GM19328 (cell line): ENCODE results near the gene SLFN14.
"Not testable (repeated sequence)": the region's sequence is repeated elsewhere in the genome, so short reads cannot be mapped to it uniquely, and the experiment has no call there.

Experiments
- ATAC-seq: cut with Tn5 transposase; IDR thresholded peaks from one replicate; pipeline ENCODE4 v1.9.1; 2021; ENCODE audit warnings: mild to moderate bottlenecking, moderate library complexity; ENCODE audit not compliant: unreplicated experiment

Gene SLFN14

DNA sequence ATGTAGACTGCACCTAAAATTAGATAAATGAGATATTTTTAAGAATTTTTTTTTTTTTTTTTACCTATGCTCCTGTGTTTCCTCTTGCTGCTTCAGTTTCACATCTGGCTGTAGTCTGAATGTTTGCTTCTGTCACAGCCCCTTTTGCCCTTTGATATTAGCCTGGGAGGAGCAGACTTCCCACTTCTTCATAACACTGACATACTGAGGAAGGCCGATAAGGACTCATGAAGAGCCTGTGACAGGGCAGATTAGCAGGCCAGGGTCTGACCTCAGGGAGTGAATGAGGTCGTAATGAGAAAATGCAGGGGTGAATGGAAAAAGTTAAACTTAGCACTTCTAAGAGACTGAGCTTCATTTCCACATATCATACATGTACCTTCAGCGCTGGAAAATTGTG, at the start of gene SLFN14:
Gene SLFN14, minus strand, starts transcription at position 117 of the 400 bp plus-strand sequence. CDS start 2,757 bp downstream, outside the sequence.
- ATAC-seq: no peak

DNA sequence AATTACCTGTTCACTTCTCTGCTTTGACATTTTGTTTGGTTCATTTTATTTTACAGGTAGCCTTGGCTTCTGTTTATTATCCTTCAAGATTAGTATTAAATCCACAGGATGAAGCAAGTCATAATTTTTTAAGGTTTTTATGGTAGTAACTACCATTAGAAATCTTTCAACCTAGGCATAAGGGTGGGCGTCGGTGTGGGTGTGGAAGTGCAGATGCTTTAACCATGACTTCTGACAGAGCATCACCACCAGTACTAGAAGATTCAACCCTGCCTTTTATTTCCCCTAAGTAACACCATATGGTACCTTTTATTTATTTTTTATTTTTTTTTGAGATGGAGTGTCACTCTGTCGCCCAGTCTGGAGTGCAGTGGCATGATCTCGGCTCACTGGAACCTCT, 49.2 kb upstream of the SLFN14 start:
- no peak for ATAC-seq

DNA sequence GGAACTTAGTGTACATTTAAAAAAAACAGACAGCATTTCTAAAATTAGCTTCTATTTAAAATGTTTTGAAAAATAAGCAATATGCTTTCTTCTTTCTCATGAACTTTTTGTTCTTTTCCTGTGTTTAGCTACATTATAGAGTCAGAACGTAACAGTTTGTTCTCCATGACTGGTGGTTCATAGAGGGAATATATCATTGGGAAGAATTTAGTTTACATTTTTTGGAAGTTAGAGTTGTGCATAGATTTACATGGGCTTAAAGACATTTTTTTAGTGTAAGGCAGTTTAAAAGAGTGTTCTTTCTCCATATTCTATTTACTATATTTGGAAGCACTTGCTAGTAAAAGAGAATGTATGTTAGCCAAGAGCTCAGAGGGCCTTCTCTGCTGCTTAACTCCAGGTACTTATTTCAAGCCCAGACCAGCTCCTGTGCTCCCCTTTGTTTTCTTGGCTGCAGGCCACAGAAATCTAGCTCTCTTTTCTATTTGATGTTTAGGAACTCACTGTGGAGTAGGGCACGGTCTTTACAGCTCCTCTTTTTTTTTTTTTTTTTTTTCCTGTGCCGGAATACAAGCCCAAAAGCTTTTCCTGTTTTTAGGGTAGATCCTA, 46.7 kb upstream of the SLFN14 start:
- no peak for ATAC-seq

DNA sequence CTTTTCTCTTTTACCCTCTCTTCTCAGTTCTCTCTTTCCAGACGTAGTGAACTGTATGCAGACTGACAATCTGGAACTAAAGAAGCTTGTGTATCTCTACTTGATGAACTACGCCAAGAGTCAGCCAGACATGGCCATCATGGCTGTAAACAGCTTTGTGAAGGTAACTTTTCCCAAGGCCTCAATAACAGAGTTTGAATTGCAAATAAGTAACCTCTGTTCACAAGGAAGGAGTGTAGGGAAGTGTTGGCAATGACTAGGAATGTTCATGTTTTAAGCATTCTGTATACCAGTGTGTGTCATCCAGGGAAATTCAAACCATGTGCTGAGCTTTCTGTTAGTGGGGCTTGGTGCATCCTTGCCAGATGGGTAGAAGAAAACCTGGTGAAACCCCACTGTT, 45.1 kb upstream of the SLFN14 start:
- no peak for ATAC-seq

DNA sequence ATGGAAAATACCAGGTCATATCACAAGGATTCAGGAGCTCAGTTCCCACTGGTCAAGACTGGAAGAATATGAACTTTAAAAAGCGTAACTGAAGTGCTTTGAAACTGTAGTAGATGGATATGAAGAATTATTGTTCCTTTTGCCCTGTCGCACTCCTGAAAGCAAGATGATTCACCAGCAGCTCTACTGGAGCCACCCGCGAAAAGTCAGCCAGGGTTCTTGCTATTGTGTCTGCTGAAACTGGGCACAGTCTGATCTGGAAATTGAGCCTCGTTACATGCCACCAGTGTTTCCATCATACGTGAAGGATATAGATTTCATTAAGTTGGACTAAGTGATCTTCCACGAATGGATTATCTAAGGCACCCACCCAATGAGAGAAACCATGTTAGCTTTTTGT, 43.1 kb upstream of the SLFN14 start:
- ATAC-seq: no peak

DNA sequence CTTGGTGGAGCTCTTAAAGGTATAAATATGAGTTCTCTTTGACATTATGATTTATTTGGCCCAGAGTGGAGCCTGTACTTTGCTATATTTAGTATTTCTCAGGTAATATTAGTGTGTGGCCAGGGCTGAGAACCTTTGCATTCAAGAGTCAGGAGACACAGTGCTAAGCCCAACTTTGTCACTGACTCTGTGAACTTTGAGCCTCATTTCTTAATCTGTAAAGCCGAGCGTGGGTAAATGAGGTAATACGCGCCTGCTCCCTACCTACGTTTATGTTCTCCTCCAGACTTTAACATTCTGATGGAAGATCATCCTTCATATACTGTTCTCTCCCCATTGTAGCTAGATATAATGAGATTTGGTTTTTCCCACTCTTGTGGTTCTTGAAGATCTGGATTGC, 37.0 kb upstream of the SLFN14 start:
- ATAC-seq: no peak

DNA sequence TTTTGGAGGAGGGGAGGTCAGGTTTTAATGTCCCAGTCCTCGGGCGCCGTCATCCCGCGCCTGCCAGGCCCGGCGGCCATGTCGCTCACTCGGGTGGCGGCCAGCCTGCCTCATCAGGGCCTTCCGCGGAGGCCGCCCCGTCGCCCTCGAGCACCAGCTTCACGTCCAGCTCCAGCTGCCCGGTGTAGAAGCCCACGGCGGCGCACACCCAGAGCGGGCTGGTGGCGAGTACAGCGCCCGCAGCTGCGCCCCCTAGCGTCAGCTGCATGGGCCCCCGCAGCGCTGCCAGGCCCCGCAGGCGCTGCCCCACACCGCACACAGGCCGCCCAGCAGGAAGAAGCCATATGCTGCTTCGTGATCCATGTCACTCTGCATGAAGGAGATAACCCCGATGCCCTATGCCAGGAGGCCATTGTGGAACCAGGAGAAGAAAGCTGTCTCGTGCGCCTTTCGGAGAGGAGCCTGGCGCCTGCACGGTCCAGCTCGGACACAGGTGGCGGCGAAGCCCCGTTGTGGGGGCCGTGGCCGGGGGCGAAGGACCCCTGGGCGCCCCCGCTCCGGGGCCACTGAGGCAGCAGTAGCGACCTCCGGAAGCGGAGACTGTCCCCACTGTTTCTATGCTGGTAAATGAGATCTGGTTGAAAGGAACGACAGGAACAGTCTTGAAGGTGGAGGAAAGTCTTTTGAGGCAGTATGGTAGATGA, 36.1 kb upstream of the SLFN14 start:
- ATAC-seq: no peak

DNA sequence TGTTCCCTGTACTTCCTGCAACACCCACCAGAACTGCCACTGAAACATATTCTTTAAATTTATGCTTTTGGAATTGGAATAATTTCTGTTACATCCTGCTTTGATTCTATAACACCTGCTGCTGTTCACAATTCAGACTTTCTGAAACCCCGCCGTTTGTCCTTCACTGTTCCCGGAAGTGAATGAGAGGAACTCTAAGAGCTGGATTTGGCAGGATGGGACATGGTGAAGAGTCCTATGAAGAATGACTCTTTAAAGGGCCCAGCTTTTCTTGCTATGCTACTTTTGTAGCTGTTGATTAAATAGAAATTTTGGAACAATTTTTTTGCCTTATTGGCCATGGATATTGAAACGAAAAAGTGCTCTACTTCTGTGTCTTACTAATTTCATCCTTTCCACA, 35.5 kb upstream of the SLFN14 start:
- no peak for ATAC-seq

DNA sequence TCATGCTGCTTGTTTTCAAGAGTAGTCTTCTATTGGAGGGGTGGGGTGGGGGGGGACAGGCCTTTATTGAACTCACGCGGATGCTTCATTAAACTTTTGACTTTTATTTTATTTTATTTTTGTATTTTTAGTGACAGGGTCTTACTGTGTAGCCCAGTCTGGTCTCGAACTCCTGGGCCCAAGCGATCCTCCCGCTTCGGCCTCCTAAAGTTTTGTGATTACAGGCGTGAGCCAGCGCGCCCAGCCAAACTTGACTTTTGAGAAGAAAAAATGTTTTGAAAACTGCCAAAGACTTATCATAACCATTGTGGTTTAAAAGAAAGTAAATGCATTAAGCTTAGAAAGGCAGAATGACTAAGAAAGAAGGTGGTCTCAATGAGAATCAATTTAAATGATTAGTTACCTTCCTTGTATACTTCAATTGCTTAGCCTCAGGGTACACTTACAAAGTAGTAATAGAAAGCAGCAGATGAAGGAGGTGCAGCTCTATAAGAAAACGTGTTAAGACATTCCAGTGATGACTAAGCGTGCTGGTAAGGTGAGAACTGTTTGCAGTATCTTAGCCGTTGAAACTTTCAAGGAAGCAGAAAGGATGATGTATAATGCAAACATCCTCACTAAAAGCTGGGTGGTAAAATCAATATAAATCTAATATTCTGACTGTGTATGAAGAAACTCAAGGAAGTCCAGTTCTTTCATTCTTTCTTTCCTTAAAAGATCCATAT, 27.7 kb upstream of the SLFN14 start:
- no peak for ATAC-seq

DNA sequence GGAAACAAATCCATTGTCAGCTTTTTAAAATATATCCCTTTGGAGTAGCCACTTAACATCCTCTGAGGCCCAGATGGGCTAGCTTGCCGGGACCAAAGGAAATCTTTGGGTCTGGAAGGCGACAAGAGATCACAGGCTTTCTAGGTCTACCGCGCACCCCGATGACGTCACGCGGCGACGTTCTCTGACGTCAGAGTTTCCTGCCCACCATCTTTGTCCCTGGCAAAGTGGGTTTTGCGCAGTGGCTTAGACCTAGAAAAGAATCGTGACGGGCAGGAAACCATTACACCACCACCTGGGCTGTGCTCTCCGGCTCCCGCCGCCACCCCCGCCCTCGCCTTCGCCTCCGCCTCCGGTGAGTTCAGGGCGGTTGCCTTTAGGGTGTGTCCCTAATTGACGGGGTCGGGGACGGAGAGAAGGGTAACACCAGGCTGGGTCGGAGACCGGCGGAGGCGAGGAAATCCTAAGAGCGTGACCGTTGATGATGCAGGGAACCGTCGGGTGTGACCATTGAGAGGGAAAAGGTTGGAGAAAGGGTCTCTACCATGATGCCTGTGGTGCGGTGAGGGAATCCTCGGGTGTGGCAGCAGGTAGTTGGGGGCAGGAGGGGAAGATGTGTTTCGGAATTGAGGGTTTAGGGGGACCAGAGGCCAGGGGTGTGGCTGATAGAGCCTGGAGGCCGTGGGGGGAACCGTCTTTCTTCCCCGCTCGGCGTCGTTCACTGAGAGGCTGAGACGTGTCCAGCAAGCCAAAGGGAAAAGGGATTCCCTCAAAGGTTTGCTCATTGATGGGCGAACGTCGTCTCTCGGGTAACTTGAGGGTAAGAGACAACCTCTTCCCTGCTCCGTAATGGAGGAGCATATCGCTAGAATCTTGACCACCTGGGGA, 26.7 kb upstream of the SLFN14 start, which contains the start of gene AP2B1:
Gene AP2B1, plus strand, starts transcription at position 249 of the 888 bp plus-strand sequence. CDS start 6,709 bp downstream, outside the sequence.
- peak; percentile 82 for ATAC-seq

DNA sequence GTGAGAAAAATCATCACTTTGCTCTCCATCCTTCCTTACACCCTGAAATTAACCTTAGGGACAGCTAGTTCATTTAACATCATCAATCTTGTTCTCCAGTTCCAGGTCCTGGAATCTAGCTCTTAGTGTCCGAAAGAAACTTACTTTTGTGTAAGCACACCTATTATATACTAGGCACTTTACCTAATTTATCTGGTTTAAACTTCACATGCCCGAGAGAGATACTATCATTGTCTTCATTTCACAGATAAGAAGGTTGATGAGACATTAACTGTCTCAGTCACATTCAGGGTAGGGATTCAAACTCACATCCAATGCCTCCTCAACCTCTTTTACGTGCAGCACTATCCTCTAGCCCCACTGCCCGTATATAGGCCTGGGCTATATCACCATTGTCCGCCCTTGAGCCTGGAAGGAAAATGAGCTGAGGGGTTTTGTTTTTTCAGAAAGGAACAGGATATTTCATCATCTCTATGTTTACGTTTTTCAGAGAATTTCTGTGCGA, 26.0 kb upstream of the SLFN14 start:
- ATAC-seq: no peak

DNA sequence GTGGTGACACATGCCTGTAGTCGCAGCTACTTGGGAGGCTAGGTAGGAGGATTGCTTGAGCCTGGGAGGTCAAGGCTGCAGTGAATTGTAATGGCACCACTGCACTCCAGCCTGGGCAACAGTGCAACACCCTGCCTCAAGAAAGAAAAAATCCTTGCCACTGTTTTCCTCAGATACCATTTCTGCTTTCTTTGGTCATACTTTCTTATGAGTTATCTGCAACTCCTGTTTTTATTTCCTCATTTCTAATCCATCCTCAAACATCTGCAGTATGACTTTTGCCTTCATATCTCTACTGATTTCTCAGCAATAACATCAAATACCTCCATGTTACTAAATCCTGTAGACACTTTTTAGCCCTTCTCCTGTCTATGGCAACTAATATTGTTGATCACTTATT, 23.4 kb upstream of the SLFN14 start:
- no peak for ATAC-seq

DNA sequence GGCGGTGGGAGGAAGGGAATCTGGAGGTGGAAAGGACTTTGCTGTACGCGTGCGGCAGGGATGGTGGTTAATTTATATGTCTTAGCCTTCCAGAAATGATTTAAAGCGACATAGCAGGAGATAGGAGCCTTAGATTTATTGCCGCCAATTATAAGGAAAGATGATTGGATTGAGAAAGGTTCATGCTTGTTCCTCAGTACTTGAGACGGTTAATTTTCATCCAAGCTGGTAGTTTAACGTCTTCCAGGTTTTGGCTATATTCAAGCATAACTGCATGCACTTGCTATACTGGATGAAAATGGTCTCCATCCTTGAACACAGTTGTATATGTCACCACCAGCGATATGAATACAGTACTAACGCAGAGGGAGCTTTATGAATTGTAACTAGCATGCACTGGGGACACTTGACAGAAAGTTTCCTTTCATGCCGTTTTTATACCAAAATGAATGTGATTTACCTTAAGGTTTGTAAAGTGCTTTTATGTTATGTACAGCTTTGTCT, 18.4 kb upstream of the SLFN14 start:
- ATAC-seq: no peak

DNA sequence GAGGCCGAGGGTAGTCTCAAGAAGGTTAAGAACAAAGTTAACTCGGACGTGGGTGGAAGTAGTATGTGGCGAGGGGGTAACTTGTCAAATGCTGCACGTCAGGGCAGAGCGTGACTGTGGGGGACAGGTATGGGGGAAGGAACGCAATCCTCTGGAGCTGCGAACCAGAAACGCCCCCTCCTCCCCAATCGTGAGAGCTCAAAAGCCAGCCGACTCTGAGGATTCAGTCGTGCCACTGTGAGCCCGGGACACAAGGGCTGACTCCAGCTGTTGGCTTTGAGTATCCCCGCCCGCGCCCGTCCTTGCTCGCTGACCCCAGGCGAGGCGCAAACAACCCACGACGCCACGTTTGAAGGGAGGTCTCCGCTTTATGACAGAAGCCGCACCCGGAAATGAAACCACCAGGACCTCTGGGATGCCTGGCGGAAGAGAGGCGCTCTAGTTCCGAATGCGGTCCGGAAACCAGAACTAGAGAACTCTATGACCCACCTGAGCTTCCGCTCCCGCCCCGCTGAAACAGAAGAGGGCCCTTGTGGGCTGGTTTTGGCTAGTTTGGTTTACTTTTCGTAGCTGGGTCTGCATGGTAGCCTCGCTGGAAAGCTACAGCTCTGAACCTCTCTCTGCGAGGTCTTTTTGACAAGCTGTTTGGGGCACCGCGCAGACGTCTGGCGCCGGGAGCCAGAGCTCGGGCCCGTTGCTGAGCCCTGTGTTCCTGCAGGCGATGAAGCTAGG, 17.7 kb upstream of the SLFN14 start, which contains the start of gene PEX12:
Gene PEX12, minus strand, starts transcription at position 375 of the 732 bp plus-strand sequence. CDS start 550 bp downstream, outside the sequence.
- ATAC-seq: peak; percentile 90

DNA sequence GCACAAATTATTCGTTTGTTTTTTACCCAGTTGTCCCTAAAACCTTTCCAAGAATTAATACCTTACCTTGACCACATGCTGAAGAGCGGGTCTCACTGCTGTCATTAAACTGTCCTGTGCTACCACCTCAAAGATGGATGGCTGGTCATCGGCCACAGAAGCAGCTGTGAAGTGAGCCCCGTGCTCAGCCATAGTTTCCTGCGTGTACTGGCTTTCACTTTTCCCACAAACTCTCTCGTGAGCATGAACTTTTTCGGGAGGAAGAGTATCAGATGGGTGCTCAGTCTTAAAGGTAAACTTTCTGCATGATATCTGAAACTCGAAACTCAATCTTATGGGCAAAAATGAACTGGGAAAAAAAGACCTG, 17.2 kb upstream of the SLFN14 start:
- ATAC-seq: no peak

DNA sequence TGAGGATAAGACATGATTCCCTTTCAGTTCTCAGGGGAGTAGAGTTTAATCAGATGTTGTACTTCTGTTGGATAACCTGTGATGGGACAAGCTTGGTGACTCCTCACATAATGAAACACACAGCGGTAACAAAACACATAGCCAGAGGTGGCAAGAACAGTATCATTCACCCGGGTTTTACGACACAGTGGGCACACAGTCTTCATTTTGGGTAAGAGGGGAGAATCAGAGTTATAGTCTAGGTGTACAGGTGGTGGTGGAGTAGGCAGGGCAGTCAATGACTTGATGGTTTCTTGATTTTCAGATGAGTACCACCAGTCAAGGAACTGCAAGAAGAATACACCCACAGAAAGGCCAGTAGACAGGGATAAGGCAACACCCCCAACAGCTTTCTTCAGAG, 15.1 kb upstream of the SLFN14 start:
- ATAC-seq: no peak

DNA sequence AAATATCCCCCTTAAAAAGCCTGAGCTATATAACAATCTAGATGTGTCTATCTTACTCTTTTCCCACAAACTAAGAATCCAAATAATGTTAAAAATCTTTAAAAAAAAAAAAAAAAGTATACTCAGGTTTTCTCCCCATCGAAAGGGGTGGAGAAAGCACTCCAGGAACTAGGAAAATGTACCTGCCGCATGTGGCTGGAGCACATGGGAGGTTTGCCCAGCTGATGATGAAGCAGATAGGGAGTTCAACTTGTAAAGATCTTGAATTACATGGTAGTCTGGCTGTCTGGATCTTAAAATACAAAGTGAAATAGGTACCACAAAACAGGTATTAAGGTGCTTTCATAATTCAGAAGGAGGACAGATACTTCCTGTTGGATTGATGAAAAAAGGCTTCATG, 8.8 kb upstream of the SLFN14 start:
- ATAC-seq: no peak

DNA sequence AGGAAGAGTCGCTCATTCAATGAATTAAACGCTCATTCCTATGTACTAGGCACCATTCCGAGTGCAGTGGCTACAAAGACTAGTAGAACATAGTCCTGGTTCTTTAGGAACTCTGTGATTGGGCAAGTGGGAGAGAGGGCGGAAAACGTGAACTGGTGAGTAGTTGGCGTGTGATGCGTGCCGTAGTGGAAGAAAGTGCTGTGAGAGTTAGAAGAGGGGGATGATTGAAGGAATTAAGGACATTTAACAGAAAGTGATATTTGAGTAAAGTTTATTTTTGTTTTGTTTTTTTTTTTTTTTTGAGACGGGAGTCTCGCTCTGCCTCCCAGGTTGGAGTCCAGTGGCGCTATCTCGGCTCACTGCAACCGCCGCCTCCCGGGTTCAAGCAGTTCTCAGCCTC, 7.9 kb upstream of the SLFN14 start:
- ATAC-seq: no peak

DNA sequence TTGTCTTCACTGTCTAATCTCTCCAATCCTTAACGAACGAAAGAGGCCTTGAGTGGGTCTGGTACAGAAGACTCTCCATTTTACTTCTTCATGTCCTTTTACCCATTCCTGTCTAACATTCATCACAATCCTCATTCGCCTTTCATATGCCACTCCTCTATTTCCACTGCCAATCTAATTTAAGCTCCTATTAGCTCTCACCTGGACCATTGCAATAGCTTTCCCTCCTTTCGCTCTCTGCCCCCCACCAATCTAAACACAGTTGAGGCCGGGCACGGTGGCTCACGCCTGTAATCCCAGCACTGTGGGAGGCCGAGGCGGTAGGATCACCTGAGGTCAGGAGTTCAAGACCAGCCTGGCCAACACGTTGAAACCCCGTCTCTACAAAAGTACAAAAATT, 6.3 kb upstream of the SLFN14 start:
- ATAC-seq: no peak

DNA sequence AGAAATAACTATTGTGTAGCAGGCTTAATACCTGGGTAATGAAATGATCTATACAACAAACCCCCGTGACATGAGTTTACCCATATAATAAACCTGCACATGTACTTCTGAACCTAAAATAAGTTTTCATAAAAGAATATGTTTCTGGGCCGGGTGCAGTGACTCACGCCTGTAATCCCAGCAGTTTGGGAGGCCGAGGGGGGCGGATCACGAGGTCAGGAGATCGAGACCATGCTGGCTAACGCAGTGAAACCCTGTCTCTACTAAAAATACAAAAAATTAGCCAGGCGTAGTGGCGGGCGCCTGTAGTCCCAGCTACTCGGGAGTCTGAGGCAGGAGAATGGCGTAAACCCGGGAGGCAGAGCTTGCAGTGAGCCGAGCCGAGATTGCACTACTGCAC, 2.6 kb upstream of the SLFN14 start:
- not testable (repeated sequence) for ATAC-seq
